ENCODE measurements around the gene RASGRP4.
A peak's percentile ranks its signal among the peaks of the same experiment; 100 is the strongest.

RASGRP4 gene

DNA sequence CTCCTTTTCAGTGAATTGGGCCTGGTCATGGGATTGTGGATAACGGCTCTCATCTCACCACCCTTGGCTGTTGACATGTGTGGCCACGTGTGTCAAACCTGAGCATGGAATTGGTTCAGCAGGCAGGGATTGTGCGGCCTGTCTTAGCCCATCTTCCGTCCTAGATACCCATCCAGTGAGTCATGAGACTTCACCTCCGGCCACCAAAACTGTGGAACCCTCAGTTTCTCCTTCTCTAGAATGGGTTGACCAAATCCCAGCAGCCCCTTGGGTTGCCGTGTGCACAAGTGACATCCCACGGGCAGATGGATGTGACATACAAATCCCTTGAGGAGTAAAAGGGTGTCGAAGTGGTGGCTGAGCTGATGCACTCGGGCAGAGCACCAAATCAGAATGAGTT, 44.9 kb downstream of the RASGRP4 start:
- no peak for DNase-seq (ENCODE audit: low read depth)
- no peak overlapping the region for H3K4me3 ChIP-seq (ENCODE audit: low read length)
- TF ChIP-seq, protein P1, sequence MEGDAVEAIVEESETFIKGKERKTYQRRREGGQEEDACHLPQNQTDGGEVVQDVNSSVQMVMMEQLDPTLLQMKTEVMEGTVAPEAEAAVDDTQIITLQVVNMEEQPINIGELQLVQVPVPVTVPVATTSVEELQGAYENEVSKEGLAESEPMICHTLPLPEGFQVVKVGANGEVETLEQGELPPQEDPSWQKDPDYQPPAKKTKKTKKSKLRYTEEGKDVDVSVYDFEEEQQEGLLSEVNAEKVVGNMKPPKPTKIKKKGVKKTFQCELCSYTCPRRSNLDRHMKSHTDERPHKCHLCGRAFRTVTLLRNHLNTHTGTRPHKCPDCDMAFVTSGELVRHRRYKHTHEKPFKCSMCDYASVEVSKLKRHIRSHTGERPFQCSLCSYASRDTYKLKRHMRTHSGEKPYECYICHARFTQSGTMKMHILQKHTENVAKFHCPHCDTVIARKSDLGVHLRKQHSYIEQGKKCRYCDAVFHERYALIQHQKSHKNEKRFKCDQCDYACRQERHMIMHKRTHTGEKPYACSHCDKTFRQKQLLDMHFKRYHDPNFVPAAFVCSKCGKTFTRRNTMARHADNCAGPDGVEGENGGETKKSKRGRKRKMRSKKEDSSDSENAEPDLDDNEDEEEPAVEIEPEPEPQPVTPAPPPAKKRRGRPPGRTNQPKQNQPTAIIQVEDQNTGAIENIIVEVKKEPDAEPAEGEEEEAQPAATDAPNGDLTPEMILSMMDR (IDR thresholded peaks at IDR 0.05; ENCODE audit: insufficient read depth, low read depth, low read length, missing control alignments) = no peak

DNA sequence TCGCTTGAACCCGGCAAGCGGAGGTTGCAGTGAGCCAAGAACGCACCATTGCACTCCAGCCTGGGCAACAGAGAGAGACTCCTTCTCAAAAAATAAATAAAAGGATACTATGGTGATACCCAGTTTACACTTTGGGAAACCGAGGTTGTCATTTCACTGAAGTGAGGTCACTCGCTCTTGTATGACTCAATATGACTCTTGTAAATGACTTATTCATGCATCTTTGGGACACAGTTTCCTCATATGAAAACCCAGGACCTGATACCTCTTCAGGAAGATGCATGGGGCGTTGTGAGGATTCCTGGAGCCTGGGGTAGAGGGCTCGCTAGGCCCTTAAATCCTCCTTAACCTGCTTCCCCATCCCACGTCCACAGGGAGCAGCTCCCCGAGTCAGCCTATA, 47.2 kb downstream of the RASGRP4 start:
- H3K4me3 ChIP-seq (ENCODE audit: low read length) = no peak overlapping the region
- TF ChIP-seq, protein P1 (IDR thresholded peaks at IDR 0.05; ENCODE audit: insufficient read depth, low read depth, low read length, missing control alignments) = no peak

DNA sequence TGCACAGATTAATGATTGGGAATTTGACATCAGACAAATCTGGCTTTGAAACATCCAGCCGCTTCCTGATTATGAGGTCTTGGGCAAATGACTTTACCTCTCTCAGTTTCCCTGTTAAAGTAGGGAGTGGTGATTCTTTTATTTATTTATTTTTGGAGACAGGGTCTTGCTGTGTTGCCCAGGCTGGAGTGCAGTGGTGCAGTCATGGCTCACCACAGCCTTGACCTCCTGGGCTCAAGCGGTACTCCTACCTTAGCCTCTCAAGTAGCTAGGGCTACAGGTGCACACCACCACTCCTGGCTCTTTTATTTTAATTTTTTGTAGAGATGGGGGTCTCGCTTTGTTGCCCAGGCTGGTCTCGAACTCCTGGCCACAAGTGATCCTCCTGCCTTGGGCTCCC, 49.0 kb downstream of the RASGRP4 start:
- no peak overlapping the region for H3K4me3 ChIP-seq (ENCODE audit: low read length)
- DNase-seq (ENCODE audit: low read depth) = no peak
- TF ChIP-seq, protein P1 (IDR thresholded peaks at IDR 0.05; ENCODE audit: insufficient read depth, low read depth, low read length, missing control alignments) = no peak

More for the DNA sequence above, 47.2 kb downstream of the RASGRP4 start:
- no peak for DNase-seq (ENCODE audit: low read depth)

DNA sequence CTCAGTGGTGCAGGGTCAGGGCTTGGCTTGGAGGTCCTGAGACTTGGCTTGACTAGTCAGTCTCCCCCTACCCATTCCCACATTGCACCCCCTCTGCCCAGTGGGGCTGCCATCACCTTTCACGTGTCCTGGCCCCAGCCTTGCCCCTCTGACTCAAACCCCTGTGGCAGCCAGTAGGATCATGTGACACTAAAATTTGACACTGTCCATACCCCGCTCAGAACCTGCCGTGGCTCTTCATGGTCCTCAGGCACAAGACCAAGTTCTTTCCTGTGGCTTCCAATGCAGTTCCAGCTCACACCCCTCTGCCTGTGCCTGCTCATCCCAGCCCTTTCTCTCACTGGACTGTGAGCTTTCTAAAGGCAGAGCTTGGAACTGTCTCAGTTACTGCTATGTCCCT, 49.4 kb downstream of the RASGRP4 start:
- H3K4me3 ChIP-seq (ENCODE audit: low read length) = no peak overlapping the region
- TF ChIP-seq, protein P1 (IDR thresholded peaks at IDR 0.05; ENCODE audit: insufficient read depth, low read depth, low read length, missing control alignments) = no peak

DNA sequence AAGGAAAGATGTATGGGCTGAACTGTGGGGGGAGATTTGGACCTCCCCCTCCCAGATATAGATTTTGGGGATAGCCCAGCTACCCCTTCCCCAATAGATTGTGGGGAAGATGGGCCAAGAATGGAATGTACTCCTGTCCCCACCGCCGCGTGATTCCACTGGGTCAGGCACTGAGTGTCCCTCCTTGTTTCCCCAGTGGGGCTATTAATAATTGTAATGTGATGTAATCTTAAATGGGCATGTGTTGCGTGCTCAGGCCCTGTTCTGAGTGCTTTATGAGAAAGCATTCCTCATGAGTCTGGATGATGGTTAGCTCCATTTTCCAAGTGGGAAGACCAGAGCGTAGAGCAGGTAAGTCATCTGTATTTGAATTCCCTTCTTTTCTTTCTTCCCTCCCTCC, 50.3 kb downstream of the RASGRP4 start:
- peak; percentile 31 for DNase-seq (ENCODE audit: low read depth)
- TF ChIP-seq, protein P1 (IDR thresholded peaks at IDR 0.05; ENCODE audit: insufficient read depth, low read depth, low read length, missing control alignments) = no peak
- peak overlapping the region; percentile 93 for H3K4me3 ChIP-seq (ENCODE audit: low read length)

More for the DNA sequence above, 49.4 kb downstream of the RASGRP4 start:
- DNase-seq (ENCODE audit: low read depth) = no peak

DNA sequence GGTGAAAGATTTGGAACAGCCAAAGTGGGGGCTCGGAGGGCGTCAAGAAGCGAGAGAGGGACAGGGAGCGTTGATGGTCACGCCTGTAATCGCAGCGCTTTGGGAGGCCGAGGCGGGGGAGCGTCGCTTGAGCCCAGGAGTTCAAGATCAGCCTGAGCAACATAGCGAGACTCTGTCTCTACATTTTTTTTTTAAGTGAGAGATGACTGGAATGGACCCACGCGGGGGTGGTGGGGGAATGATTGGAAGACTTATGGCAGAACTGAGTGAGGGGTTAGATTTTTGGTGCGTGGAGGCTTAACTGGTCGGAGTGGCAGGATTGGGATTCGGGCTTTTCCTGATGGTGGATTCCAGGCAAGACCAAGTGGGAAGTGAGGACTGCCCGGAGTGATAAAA, 50.9 kb downstream of the RASGRP4 start:
- TF ChIP-seq, protein P1 (IDR thresholded peaks at IDR 0.05; ENCODE audit: insufficient read depth, low read depth, low read length, missing control alignments) = no peak
- H3K4me3 ChIP-seq (ENCODE audit: low read length) = peak overlapping the region; percentile 93
- no peak for DNase-seq (ENCODE audit: low read depth)

DNA sequence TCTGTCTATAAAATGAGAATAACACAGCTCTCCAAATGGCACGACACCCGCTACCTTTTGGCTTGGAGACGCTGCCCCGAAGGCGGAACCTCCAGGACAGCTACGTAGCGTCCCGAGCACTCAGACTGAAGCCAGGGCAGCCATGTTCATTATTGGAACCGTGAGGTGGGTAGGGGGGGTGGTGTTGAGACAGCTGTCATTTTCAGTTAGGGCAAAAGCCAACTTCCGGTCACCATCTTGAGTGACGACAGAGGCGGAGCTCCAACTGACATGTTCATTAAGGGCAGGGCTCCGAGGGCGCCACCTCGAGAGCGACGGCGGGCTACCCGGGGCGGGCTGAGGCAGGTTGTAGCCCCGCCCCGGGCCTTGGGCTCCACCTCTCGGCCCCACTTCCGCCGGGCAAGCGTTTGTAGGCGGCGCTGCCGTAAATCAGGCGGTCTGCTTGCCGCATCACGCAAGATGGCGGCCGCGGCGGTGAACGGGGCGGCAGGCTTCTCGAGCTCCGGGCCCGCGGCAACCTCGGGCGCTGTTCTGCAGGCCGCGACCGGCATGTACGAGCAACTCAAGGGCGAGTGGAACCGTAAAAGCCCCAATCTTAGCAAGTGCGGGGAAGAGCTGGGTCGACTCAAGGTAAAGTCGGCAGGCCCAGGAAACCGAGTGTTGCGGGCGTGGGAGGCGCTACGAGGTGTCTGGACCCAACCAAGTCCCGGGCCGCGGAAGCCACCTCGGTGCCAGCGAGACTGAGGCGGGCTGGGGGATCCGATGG, 51.5 kb downstream of the RASGRP4 start, which contains the start of gene PSMD8:
TSS of gene PSMD8 (plus strand) at position 240 of the 766 bp plus-strand sequence. CDS start at position 271, 31 bp downstream.
- DNase-seq (ENCODE audit: low read depth) = peak; percentile 99
- peak within 1 kb of the TSS; percentile 93 for H3K4me3 ChIP-seq (ENCODE audit: low read length)
- TF ChIP-seq, protein P1 (IDR thresholded peaks at IDR 0.05; ENCODE audit: insufficient read depth, low read depth, low read length, missing control alignments) = peak; percentile 7
